ENCODE data around the gene EHD1. TPM values are rescaled to one million over a fixed set of nuclear protein-coding genes. Genes with fewer than 3 reads are reported as not detected.

EHD1 gene
- polyA plus RNA-seq, 1 donor (not counting 4 experiments of a cell fraction or from before 2014, with no cell fraction given) = 73.9 TPM

DNA sequence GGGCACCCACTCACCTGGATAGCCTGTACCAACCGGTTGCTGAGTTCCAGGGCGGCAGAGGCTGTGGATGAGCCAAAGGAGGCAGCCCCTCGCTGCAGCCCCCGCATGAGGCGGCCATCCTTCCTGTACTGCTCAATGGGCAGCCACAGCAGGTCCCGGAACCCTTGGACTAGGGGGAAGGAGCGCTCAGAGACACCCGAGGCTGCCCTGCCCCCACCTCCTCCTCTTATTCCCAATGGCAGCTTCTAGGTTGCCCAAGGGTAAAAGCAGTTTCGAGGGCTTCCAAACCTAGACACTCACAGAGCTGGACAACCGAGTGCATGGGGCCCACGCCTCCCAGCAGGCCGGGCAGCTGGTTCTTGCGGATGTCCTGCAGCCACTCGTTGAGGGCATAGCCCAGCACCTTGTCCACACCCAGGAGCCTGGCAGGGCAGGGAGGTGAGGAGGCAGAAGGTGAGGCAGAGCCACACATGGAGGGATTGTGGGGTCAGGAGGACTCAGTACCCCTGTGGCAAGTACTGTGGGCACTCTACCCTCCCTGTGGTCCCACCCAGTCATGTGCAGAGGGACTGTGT is 18.1 kb upstream of the EHD1 start:
- Histone ChIP-seq H4K20me1 (ENCODE audit: control insufficient read depth, extremely low read depth, insufficient read depth, low read length) (no peaks in the 10 kb centered on the region), H3K27ac (ENCODE audit: control insufficient read depth, insufficient read depth, low read length) (no peak overlapping the region), H3K36me3 (ENCODE audit: control insufficient read depth in 2 of 2, extremely low read depth in 1 of 2, insufficient read depth in 2 of 2, low read length in 2 of 2) (peaks cover 6 to 26% of the 10 kb centered on the region in 2 experiments), H3K27me3 (ENCODE audit: control insufficient read depth, extremely low read depth, insufficient read depth, low read length) (no peaks in the 10 kb centered on the region), H3K9me3 (ENCODE audit: control insufficient read depth, low read depth, low read length) (no peaks in the 10 kb centered on the region), H3K4me3 (ENCODE audit: control insufficient read depth in 2 of 3, extremely low read depth in 1 of 3, insufficient read depth in 2 of 3, low read depth in 1 of 3, low read length in 3 of 3) (no peak overlapping the region), H3K9ac (ENCODE audit: control insufficient read depth, extremely low read depth, insufficient read depth, low read length) (no peak overlapping the region), H3K79me2 (ENCODE audit: control insufficient read depth, insufficient read depth, low read length) (no peaks in the 10 kb centered on the region), H2AFZ (ENCODE audit: control insufficient read depth, low read length) (no peak overlapping the region), H3K4me2 (ENCODE audit: control insufficient read depth, extremely low read depth, insufficient read depth, low read depth, low read length) (no peak overlapping the region), H3K4me1 (ENCODE audit: control insufficient read depth, extremely low read depth, insufficient read depth, low read length) (peaks cover 10% of the 10 kb centered on the region), H3K9me1 (ENCODE audit: control insufficient read depth, extremely low read depth, insufficient read depth, low read length) (no peaks in the 10 kb centered on the region)
- TF ChIP-seq EZH2 (IDR thresholded peaks at IDR 0.05; ENCODE audit: low read length) = no peak
- TF ChIP-seq, protein P1, sequence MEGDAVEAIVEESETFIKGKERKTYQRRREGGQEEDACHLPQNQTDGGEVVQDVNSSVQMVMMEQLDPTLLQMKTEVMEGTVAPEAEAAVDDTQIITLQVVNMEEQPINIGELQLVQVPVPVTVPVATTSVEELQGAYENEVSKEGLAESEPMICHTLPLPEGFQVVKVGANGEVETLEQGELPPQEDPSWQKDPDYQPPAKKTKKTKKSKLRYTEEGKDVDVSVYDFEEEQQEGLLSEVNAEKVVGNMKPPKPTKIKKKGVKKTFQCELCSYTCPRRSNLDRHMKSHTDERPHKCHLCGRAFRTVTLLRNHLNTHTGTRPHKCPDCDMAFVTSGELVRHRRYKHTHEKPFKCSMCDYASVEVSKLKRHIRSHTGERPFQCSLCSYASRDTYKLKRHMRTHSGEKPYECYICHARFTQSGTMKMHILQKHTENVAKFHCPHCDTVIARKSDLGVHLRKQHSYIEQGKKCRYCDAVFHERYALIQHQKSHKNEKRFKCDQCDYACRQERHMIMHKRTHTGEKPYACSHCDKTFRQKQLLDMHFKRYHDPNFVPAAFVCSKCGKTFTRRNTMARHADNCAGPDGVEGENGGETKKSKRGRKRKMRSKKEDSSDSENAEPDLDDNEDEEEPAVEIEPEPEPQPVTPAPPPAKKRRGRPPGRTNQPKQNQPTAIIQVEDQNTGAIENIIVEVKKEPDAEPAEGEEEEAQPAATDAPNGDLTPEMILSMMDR (optimal IDR thresholded peaks at IDR 0.05 in 1 of 3, IDR thresholded peaks at IDR 0.05 in 1 of 3, conservative IDR thresholded peaks at IDR 0.05 in 1 of 3; ENCODE audit: extremely low read depth in 1 of 3, insufficient read depth in 2 of 3, low read length in 3 of 3) = no peak
- DNase-seq (ENCODE audit: low read depth, low spot score) = no peak
- no peak for FAIRE-seq
- dilution Hi-C loops (cut with MboI; ENCODE audit: extremely low pct_ligation_motif_present, low sequenced_read_pairs) = no loop called here

GRCh38 chr11:64894812-64895452 is 16.5 kb upstream of the EHD1 start:
- Histone ChIP-seq H3K9ac (ENCODE audit: control insufficient read depth, extremely low read depth, insufficient read depth, low read length) (no peak overlapping the region), H3K4me1 (ENCODE audit: control insufficient read depth, extremely low read depth, insufficient read depth, low read length) (peaks cover 3% of the 10 kb centered on the region), H3K27ac (ENCODE audit: control insufficient read depth, insufficient read depth, low read length) (no peak overlapping the region), H3K4me3 (ENCODE audit: control insufficient read depth in 2 of 3, extremely low read depth in 1 of 3, insufficient read depth in 2 of 3, low read depth in 1 of 3, low read length in 3 of 3) (no peak overlapping the region), H2AFZ (ENCODE audit: control insufficient read depth, low read length) (no peak overlapping the region), H3K36me3 (ENCODE audit: control insufficient read depth in 2 of 2, extremely low read depth in 1 of 2, insufficient read depth in 2 of 2, low read length in 2 of 2) (peaks cover 3 to 19% of the 10 kb centered on the region in 2 experiments), H3K9me3 (ENCODE audit: control insufficient read depth, low read depth, low read length) (no peaks in the 10 kb centered on the region), H3K27me3 (ENCODE audit: control insufficient read depth, extremely low read depth, insufficient read depth, low read length) (no peaks in the 10 kb centered on the region), H3K4me2 (ENCODE audit: control insufficient read depth, extremely low read depth, insufficient read depth, low read depth, low read length) (no peak overlapping the region), H3K79me2 (ENCODE audit: control insufficient read depth, insufficient read depth, low read length) (no peaks in the 10 kb centered on the region), H3K9me1 (ENCODE audit: control insufficient read depth, extremely low read depth, insufficient read depth, low read length) (no peaks in the 10 kb centered on the region), H4K20me1 (ENCODE audit: control insufficient read depth, extremely low read depth, insufficient read depth, low read length) (no peaks in the 10 kb centered on the region)
- DNase-seq (ENCODE audit: low read depth, low spot score) (no peak), FAIRE-seq (no peak)
- dilution Hi-C loops (cut with MboI; ENCODE audit: extremely low pct_ligation_motif_present, low sequenced_read_pairs) = no loop called here
- TF ChIP-seq, protein P1 (optimal IDR thresholded peaks at IDR 0.05 in 1 of 3, IDR thresholded peaks at IDR 0.05 in 1 of 3, conservative IDR thresholded peaks at IDR 0.05 in 1 of 3; ENCODE audit: extremely low read depth in 1 of 3, insufficient read depth in 2 of 3, low read length in 3 of 3) = no peak
- no peak for TF ChIP-seq EZH2 (IDR thresholded peaks at IDR 0.05; ENCODE audit: low read length)
